ENCODE measurements around the gene EBLN2. TPM values are rescaled to one million over a fixed set of nuclear protein-coding genes. Genes with fewer than 3 reads are reported as not detected.

Gene EBLN2
- total and polyA plus RNA-seq, 2 experiments from 2014 or later, result 4.7 to 9.9 TPM

GRCh38 chr3:73068419-73068818 is 7.0 kb downstream of the EBLN2 start:
- ATAC-seq (no peak), DNase-seq (ENCODE audit: low spot score) (peak; percentile 45)
- no peak overlapping the region for H3K27ac Mint-ChIP-seq

More at GRCh38 chr3:73068419-73068818, 7.0 kb downstream of the EBLN2 start:
- peaks cover 30% of the 10 kb centered on the region for H3K4me1 Mint-ChIP-seq
- Histone ChIP-seq H3K4me3 (no peak overlapping the region), H3K4me2 (no peak overlapping the region), H3K27ac (ENCODE audit: low read depth) (0 out of 2 replicates have a peak overlapping the region, but pooled peaks have one; percentile 0), H3K9me2 (ENCODE audit: insufficient read depth) (no peaks in the 10 kb centered on the region), H4K20me1 (replicated peaks; ENCODE audit: insufficient read depth) (no peaks in the 10 kb centered on the region), H3F3A (replicated peaks; ENCODE audit: low read depth) (0 out of 2 replicates have a peak, but pooled peaks cover 5% of the 10 kb centered on the region), H2AFZ (no peak overlapping the region), H3K36me3 (ENCODE audit: insufficient read depth) (peaks cover 3% of the 10 kb centered on the region; the same call in 1 of the 2 replicates), H3K27me3 (ENCODE audit: insufficient read depth) (no peaks in the 10 kb centered on the region), H3K79me2 (replicated peaks; ENCODE audit: insufficient read depth) (peaks cover 7% of the 10 kb centered on the region; the same call in 1 of the 2 replicates), H3K4me1 (ENCODE audit: insufficient read depth) (peaks cover 23% of the 10 kb centered on the region)
- H3K27me3 Mint-ChIP-seq (ENCODE audit: insufficient read depth, low read depth, poor library complexity), result no peaks in the 10 kb centered on the region
- TF ChIP-seq POLR2AphosphoS5 (IDR thresholded peaks at IDR 0.05; ENCODE audit: low read depth) (no peak), REST (IDR thresholded peaks at IDR 0.05; ENCODE audit: unreplicated experiment) (no peak), EZH2phosphoT487 (IDR thresholded peaks at IDR 0.05; ENCODE audit: unreplicated experiment) (no peak), ZNF114 (CRISPR knock-in tag; IDR thresholded peaks at IDR 0.05) (no peak), EZH2 (IDR thresholded peaks at IDR 0.05; ENCODE audit: low read depth, unreplicated experiment) (no peak), CTCF (conservative IDR thresholded peaks at IDR 0.05; ENCODE audit: low read depth in 2 of 2) (no peak)
- no peaks in the 10 kb centered on the region; the same call in 2 of the 3 replicates for H3K9me3 Mint-ChIP-seq
- peaks cover 32% of the 10 kb centered on the region for H3K36me3 Mint-ChIP-seq (ENCODE audit: low read depth)
- no peak overlapping the region for H3K4me3 Mint-ChIP-seq

Data from GM23338 (cell line).